ENCODE data around the gene DEFB126.
"Not testable (repeated sequence)": the region's sequence is repeated elsewhere in the genome, so short reads cannot be mapped to it uniquely, and the experiment has no call there.

DEFB126 gene

DNA sequence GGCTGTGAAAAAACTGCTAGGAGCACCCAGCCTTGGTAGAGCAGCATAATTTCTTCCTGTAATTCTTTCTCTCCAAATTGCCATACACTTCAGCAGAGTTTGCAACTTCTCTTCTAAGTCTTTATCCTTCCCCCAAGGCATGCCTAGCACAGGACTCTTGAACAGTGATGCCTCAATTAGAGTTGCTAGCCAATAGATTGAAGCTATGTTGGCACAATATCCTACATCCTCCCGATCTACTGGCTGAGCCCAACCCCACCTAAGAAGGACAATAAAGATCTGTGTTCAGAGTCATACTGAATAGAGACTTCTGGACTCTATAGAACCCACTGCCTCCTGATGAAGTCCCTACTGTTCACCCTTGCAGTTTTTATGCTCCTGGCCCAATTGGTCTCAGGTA is at the start of gene DEFB126:
TSS of gene DEFB126 (plus strand) at position 301 of the 400 bp plus-strand sequence. CDS start at position 340, 39 bp downstream.
- no peak for DNase-seq (ENCODE audit: low read depth)
- no peak for TF ChIP-seq CTCF (IDR thresholded peaks at IDR 0.05; ENCODE audit: low read depth, low read length, missing control alignments)
- no peak within 1 kb of the TSS for H3K4me3 ChIP-seq (ENCODE audit: low read depth, low read length)

GRCh38 chr20:93641-94040 is 48.7 kb upstream of the DEFB126 start:
- no peak overlapping the region for H3K4me3 ChIP-seq (ENCODE audit: low read depth, low read length)
- no peak for TF ChIP-seq CTCF (IDR thresholded peaks at IDR 0.05; ENCODE audit: low read depth, low read length, missing control alignments)
- DNase-seq (ENCODE audit: low read depth): no peak

DNA sequence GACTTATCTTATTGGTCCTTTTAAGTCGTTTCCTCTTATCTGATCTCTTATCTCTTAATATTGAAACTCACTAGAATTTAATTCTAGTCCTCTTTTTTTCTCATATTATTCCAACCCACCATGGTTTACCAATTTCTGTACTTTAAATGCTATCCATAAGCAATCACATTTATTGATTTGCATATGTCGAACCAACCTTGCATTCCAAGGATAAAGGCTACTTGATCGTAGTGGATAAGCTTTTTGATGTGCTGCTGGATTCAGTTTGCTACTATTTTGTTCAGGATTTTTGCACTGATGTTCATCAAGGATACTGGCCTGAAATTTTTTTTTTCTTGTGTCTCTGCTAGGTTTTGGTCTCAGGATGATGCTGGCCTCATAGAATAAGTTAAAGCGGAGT is 47.2 kb upstream of the DEFB126 start:
- no peak overlapping the region for H3K4me3 ChIP-seq (ENCODE audit: low read depth, low read length)
- TF ChIP-seq CTCF (IDR thresholded peaks at IDR 0.05; ENCODE audit: low read depth, low read length, missing control alignments): no peak
- DNase-seq (ENCODE audit: low read depth): no peak

DNA sequence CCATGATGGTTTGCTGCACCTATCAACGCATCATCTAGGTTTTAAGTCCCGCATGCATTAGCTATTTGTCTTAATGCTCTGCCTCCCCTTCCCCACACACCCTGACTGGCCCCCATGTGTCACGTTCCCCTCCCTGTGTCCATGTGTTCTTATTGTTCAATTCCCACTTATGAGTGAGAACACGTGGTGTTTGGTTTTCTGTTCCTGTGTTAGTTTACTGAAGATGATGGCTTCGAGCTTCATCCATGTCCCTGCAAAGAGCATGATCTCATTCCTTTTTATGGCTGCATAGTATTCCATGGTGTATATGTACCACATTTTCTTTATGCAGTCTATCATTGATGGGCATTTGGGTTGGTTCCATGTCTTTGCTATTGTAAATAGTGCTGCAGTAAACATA is 44.7 kb upstream of the DEFB126 start:
- not testable (repeated sequence) for DNase-seq (ENCODE audit: low read depth); H3K4me3 ChIP-seq (ENCODE audit: low read depth, low read length)

DNA sequence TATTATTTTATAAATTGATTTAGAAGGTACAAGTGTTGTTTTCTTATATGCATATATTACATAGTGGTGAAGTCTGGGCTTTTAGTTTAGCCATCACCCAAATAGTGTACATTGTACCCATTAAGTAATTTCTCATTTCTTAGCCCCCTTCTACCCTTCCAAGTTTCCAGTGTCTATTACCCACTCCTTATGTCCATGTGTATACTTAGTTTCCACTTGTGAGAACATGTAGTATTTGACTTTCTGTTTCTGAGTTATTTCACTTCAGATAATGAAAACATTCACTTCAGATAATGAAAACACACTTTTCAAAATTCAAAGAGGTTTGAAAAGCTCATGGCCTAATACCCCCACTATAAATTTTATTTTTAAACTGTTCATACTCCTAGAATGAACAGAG is 40.4 kb upstream of the DEFB126 start:
- TF ChIP-seq CTCF (IDR thresholded peaks at IDR 0.05; ENCODE audit: low read depth, low read length, missing control alignments): no peak
- H3K4me3 ChIP-seq (ENCODE audit: low read depth, low read length): no peak overlapping the region
- no peak for DNase-seq (ENCODE audit: low read depth)

GRCh38 chr20:103456-103855 is 38.9 kb upstream of the DEFB126 start:
- no peak for TF ChIP-seq CTCF (IDR thresholded peaks at IDR 0.05; ENCODE audit: low read depth, low read length, missing control alignments)
- H3K4me3 ChIP-seq (ENCODE audit: low read depth, low read length): no peak overlapping the region
- no peak for DNase-seq (ENCODE audit: low read depth)

DNA sequence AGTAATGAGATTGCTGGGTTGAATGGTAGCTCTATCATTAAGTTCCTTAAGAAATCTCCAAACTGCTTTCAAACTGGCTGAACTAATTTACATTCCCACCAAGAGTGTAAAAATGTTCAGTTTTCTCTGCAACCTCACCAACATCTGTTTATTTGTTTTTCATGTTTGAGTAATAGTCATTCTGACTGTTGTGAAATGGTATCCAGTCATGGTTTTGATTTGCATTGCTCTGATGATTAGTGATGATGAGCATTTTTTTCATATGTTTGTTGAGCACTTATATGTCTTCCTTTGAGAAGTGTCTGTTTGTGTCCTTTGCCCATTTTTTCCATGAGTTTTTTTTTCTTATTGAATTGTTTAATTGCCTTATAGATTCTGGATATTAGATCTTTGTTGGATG is 30.0 kb upstream of the DEFB126 start:
- H3K4me3 ChIP-seq (ENCODE audit: low read depth, low read length): no peak overlapping the region
- DNase-seq (ENCODE audit: low read depth): no peak
- TF ChIP-seq CTCF (IDR thresholded peaks at IDR 0.05; ENCODE audit: low read depth, low read length, missing control alignments): no peak

GRCh38 chr20:117518-117917 is 24.9 kb upstream of the DEFB126 start:
- no peak for TF ChIP-seq CTCF (IDR thresholded peaks at IDR 0.05; ENCODE audit: low read depth, low read length, missing control alignments)
- no peak overlapping the region for H3K4me3 ChIP-seq (ENCODE audit: low read depth, low read length)
- DNase-seq (ENCODE audit: low read depth): no peak

GRCh38 chr20:129786-130323 is 12.5 kb upstream of the DEFB126 start:
- not testable (repeated sequence) for H3K4me3 ChIP-seq (ENCODE audit: low read depth, low read length); DNase-seq (ENCODE audit: low read depth)

All from GM12864 (cell line).